A549 (cell line): ENCODE results near the gene GRIN2D. TPM values are rescaled to one million over a fixed set of nuclear protein-coding genes. Genes with fewer than 3 reads are reported as not detected.
A peak's percentile ranks its signal among the peaks of the same experiment; 100 is the strongest.

Experiments
- ATAC-seq, 2 experiments: fragments of 200-7000 bp in 1 of 2; fragments of >200 bp in 1 of 2; cut with Nextera tagmentation in 1 of 2; cut with Tn5 transposase in 1 of 2; 3 replicates each; pipeline versions ENCODE4 v1.8.0 to v1.9.1; 2018 to 2020; ENCODE audit warnings: mild to moderate bottlenecking in 1 of 2, moderate library complexity in 1 of 2
- CTCF ChIA-PET: fragments of 300-600 bp; sonication (Branson Sonifier 250); formaldehyde crosslinking; extraction: SDS; loops from one replicate; lab custom pipeline; 2021; ENCODE audit warnings: antibody characterized with exemption, inconsistent platforms; lab: Yijun Ruan, JAX
- POLR2A ChIA-PET: fragments of 350-600 bp; formaldehyde crosslinking; extraction: SDS; loops from one replicate; lab custom pipeline; 2021; ENCODE audit warnings: antibody characterized with exemption, inconsistent platforms; lab: Yijun Ruan, JAX
- DNase-seq, 2 experiments: peaks; one replicate each; pipeline versions ENCODE4 v3.0.0 to v3.0.0-alpha.2; 2011 to 2016; ENCODE audit warnings: low read depth in 1 of 2, low spot score in 1 of 2
- FAIRE-seq: peaks from 2 replicates; lab custom pipeline; 2011; peaks lifted over from hg19 to GRCh38; lab: Jason Lieb, UNC
- H3K27ac ChIP-seq, 2 experiments: fragments of >200 bp; sonication (Bioruptor Twin); formaldehyde crosslinking; 3 replicates each; pipeline ENCODE4 v1.5.1; 2016 to 2017
- H3K4me1 ChIP-seq: fragments of >200 bp; sonication (Bioruptor Twin); formaldehyde crosslinking; 3 replicates; pipeline ENCODE4 v1.6.1; 2016
- H3K4me2 ChIP-seq: fragments of >200 bp; sonication (Bioruptor Twin); formaldehyde crosslinking; 3 replicates; pipeline ENCODE4 v1.6.1; 2016
- H3K4me3 ChIP-seq: fragments of >200 bp; sonication (Bioruptor Twin); formaldehyde crosslinking; 3 replicates; pipeline ENCODE4 v1.5.1; 2016
- H3K9me3 ChIP-seq: fragments of >200 bp; sonication (Bioruptor Twin); formaldehyde crosslinking; 3 replicates; pipeline ENCODE4 v1.6.1; 2016
- CBX8 ChIP-seq: fragments of 200-600 bp; sonication (generic); IDR thresholded peaks from 2 replicates; pipeline ENCODE4 v1.6.1; 2016
- CEBPB ChIP-seq, 2 experiments: fragments of >200 bp in 1 of 2; sonication (Bioruptor Twin) in 1 of 2; formaldehyde crosslinking in 1 of 2; IDR thresholded peaks; 2 replicates each; pipeline ENCODE4 v1.6.1; 2012 to 2016
- CHD2 ChIP-seq: fragments of 150-350 bp; IDR thresholded peaks from 2 replicates; pipeline ENCODE4 v1.6.1; 2014; ENCODE audit warnings: low read length; ENCODE audit not compliant: partially characterized antibody
- EHF ChIP-seq: fragments of 250-450 bp; sonication (Bioruptor Pico); IDR thresholded peaks from 2 replicates; pipeline ENCODE4 v1.5.0; 2020; ENCODE audit warnings: mild to moderate bottlenecking
- ESRRA ChIP-seq: fragments of 150-350 bp; IDR thresholded peaks from 2 replicates; pipeline ENCODE4 v1.6.1; 2014; ENCODE audit warnings: mild to moderate bottlenecking, low read length, borderline replicate concordance
- GATA3 ChIP-seq: IDR thresholded peaks from 2 replicates; pipeline ENCODE4 v1.6.1; 2012; ENCODE audit warnings: borderline replicate concordance
- HDAC2 ChIP-seq: fragments of 200-600 bp; sonication (generic); IDR thresholded peaks from 2 replicates; pipeline ENCODE4 v1.6.1; 2016
- HOXA7 ChIP-seq: fragments of 250-450 bp; sonication (Bioruptor Pico); IDR thresholded peaks from 2 replicates; pipeline ENCODE4 v1.5.0; 2020; ENCODE audit warnings: mild to moderate bottlenecking, moderate library complexity
- KDM1A ChIP-seq: fragments of 200-600 bp; sonication (generic); IDR thresholded peaks from 2 replicates; pipeline ENCODE4 v1.6.1; 2016; ENCODE audit warnings: low read depth, mild to moderate bottlenecking
- MAFK ChIP-seq: fragments of 450-650 bp; IDR thresholded peaks from 2 replicates; pipeline ENCODE4 v1.6.1; 2014; ENCODE audit not compliant: partially characterized antibody
- NR3C1 ChIP-seq: fragments of >200 bp; sonication (Bioruptor Twin); formaldehyde crosslinking; IDR thresholded peaks from 3 replicates; pipeline ENCODE4 v1.6.1; 2017
- RCOR1 ChIP-seq: fragments of 150-350 bp; IDR thresholded peaks from 2 replicates; pipeline ENCODE4 v1.6.1; 2014; ENCODE audit warnings: antibody characterized with exemption, low read length, low read depth
- RNF2 ChIP-seq: fragments of 200-600 bp; sonication (generic); IDR thresholded peaks from 2 replicates; pipeline ENCODE4 v1.6.1; 2016; ENCODE audit warnings: low read depth, mild to moderate bottlenecking, antibody characterized with exemption, moderate library complexity, borderline replicate concordance
- ZNF302 ChIP-seq: fragments of 250-450 bp; sonication (Bioruptor Pico); IDR thresholded peaks from 2 replicates; pipeline ENCODE4 v1.9.0; 2021; ENCODE audit warnings: inconsistent platforms, mild to moderate bottlenecking, moderate library complexity
- ZSCAN20 ChIP-seq: fragments of 250-450 bp; sonication (Bioruptor Pico); IDR thresholded peaks from 2 replicates; pipeline ENCODE4 v1.8.0; 2022; ENCODE audit warnings: mild to moderate bottlenecking, moderate library complexity
- WGBS: methylation state at CpG from one replicate; pipeline ENCODE4 v1.1.6; 2017; ENCODE audit errors: missing lambda C conversion rate; 5-methylcytosine and 5-hydroxymethylcytosine counted together
- polyA plus RNA-seq, 4 experiments: library from polyadenylated mRNA; depleted of rRNA in 3 of 4; stranded (reverse); fragments of >200 nt; fragmentation: RNase III in 1 of 4; extraction: RNeasy Plus Mini Kit Qiagen cat#74134 plus additional on column Dnase treatment in 1 of 4; gene quantifications; 2 replicates in 3 of 4; 3 replicates in 1 of 4; pipeline ENCODE4 v1.2.3, GENCODE V29; 2011 to 2017
- TF ChIP-seq, protein P1 (sequence below): fragments of 150-350 bp; IDR thresholded peaks from 2 replicates; pipeline ENCODE4 v1.6.1; 2014; ENCODE audit warnings: low read depth, mild to moderate bottlenecking, low read length
- TF ChIP-seq, protein P2 (sequence below): fragments of 450-650 bp; IDR thresholded peaks from 2 replicates; pipeline ENCODE4 v1.6.1; 2014; ENCODE audit warnings: antibody characterized with exemption
- TF ChIP-seq, protein P3 (sequence below): fragments of 250-450 bp; sonication (Bioruptor Pico); IDR thresholded peaks from 2 replicates; pipeline ENCODE4 v1.5.0; 2020; ENCODE audit warnings: low read depth, mild to moderate bottlenecking, moderate library complexity
- TF ChIP-seq, protein P4 (sequence below): IDR thresholded peaks from 2 replicates; pipeline ENCODE4 v1.6.1; 2012; ENCODE audit warnings: low read depth, borderline replicate concordance
- TF ChIP-seq, protein P5 (sequence below): fragments of 200-600 bp; sonication (generic); IDR thresholded peaks from 2 replicates; pipeline ENCODE4 v1.6.1; 2016; ENCODE audit warnings: antibody characterized with exemption, mild to moderate bottlenecking, moderate library complexity

The GRIN2D gene
- polyA plus RNA-seq, 2 of the 4 experiments (the other 2 are of a cell fraction), result 2.6 to 6.3 TPM

DNA sequence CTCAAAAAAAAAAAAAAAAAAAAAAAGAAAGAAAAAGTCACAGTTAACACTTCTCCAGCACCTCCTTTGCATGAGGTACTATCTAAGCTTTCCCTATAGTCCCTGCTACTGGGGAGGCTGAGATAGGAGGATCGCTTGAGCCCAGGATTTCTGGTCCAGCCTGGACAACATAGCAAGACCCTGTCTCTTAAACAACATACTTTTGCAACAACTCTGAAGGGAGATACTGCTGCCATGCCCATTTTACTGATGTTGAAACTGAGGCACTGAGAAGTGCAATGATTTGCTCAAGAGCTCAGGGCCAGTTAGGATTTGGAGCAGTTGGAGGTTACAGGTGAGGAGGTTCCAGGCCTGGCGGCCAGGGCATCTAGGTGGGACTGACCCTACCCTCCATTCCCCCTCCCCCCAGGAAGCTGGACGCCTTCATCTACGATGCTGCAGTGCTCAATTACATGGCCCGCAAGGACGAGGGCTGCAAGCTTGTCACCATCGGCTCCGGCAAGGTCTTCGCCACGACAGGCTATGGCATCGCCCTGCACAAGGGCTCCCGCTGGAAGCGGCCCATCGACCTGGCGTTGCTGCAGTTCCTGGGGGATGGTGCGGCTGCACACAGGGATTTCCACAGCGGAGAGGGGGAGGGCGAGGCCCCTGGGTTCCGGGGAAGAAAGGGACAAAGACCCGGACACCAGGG lies 48.0 kb downstream of the GRIN2D start:
- H3K4me1 ChIP-seq, result peaks cover 11% of the 10 kb centered on the region
- H3K4me3 ChIP-seq, result no peak overlapping the region
- no peak overlapping the region for H3K27ac ChIP-seq
- 92% methylated on average over 18 of the region's 20 CpGs for WGBS
- 0 out of 2 replicates have a peak, but pooled peaks have one; percentile 50 for TF ChIP-seq HDAC2
- no peak for TF ChIP-seq GATA3
- peak; percentile 91; the same call in 1 of the 2 replicates for TF ChIP-seq KDM1A
- no peaks in the 10 kb centered on the region for H3K9me3 ChIP-seq
- ATAC-seq (no peak), DNase-seq (no peak), FAIRE-seq (no peak)
- H3K4me2 ChIP-seq, result no peak overlapping the region
- CTCF ChIA-PET, result interaction anchor here (0.8 to 1.7 kb wide), 8 partner anchors 10 to 168 kb away, joined by 3 to 6 read pairs (median 4); partner anchors contain the start of genes GRIN2D and KDELR1
- POLR2A ChIA-PET, result no interaction called here

DNA sequence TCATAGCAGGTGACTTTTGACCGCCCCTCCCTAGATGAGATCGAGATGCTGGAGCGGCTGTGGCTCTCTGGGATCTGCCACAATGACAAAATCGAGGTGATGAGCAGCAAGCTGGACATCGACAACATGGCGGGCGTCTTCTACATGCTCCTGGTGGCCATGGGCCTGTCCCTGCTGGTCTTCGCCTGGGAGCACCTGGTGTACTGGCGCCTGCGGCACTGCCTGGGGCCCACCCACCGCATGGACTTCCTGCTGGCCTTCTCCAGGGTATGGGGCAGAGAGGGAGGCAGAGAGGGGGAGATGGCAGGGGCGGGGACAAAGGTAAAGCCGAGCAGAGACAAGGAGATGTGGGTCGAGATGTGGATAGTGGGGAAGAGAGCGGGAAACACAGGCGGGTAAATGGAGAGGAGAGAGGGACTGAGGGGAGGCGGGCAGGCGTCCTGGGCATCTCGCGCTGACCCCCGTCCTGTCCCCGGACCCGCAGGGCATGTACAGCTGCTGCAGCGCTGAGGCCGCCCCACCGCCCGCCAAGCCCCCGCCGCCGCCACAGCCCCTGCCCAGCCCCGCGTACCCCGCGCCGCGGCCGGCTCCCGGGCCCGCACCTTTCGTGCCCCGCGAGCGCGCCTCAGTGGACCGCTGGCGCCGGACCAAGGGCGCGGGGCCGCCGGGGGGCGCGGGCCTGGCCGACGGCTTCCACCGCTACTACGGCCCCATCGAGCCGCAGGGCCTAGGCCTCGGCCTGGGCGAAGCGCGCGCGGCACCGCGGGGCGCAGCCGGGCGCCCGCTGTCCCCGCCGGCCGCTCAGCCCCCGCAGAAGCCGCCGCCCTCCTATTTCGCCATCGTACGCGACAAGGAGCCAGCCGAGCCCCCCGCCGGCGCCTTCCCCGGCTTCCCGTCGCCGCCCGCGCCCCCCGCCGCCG lies 48.9 kb downstream of the GRIN2D start:
- no peak for DNase-seq
- TF ChIP-seq ESRRA (no peak), ZNF302 (CRISPR knock-in tag) (no peak), MAFK (no peak), HOXA7 (CRISPR knock-in tag) (no peak), ZSCAN20 (CRISPR knock-in tag) (no peak), NR3C1 (no peak)
- TF ChIP-seq, protein P1, sequence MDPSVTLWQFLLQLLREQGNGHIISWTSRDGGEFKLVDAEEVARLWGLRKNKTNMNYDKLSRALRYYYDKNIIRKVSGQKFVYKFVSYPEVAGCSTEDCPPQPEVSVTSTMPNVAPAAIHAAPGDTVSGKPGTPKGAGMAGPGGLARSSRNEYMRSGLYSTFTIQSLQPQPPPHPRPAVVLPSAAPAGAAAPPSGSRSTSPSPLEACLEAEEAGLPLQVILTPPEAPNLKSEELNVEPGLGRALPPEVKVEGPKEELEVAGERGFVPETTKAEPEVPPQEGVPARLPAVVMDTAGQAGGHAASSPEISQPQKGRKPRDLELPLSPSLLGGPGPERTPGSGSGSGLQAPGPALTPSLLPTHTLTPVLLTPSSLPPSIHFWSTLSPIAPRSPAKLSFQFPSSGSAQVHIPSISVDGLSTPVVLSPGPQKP, result no peak
- Histone ChIP-seq H3K4me3 (no peak overlapping the region), H3K4me1 (peaks cover 20% of the 10 kb centered on the region), H3K27ac (no peak overlapping the region), H3K4me2 (no peak overlapping the region), H3K9me3 (no peaks in the 10 kb centered on the region)
- WGBS, result 96% methylated on average over 78 of the region's 94 CpGs
- CTCF ChIA-PET, result interaction anchor here (1.0 to 3.0 kb wide), 5 partner anchors 14 to 167 kb away, joined by 3 to 10 read pairs (median 5); partner anchors contain the start of gene KDELR1
- no peak for ATAC-seq
- FAIRE-seq, result no peak
- POLR2A ChIA-PET, result no interaction called here

DNA sequence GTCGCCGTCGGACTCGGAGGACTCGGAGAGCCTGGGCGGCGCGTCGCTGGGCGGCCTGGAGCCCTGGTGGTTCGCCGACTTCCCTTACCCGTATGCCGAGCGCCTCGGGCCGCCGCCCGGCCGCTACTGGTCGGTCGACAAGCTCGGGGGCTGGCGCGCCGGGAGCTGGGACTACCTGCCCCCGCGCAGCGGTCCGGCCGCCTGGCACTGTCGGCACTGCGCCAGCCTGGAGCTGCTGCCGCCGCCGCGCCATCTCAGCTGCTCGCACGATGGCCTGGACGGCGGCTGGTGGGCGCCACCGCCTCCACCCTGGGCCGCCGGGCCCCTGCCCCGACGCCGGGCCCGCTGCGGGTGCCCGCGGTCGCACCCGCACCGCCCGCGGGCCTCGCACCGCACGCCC lies 49.8 kb downstream of the GRIN2D start:
- no peak for ATAC-seq
- no peak for DNase-seq
- no peak for TF ChIP-seq RNF2
- no peak for TF ChIP-seq CHD2
- TF ChIP-seq RCOR1, result no peak
- TF ChIP-seq CEBPB (IDR thresholded peaks at IDR 0.05), result no peak
- no peak for TF ChIP-seq CBX8
- TF ChIP-seq, protein P2, sequence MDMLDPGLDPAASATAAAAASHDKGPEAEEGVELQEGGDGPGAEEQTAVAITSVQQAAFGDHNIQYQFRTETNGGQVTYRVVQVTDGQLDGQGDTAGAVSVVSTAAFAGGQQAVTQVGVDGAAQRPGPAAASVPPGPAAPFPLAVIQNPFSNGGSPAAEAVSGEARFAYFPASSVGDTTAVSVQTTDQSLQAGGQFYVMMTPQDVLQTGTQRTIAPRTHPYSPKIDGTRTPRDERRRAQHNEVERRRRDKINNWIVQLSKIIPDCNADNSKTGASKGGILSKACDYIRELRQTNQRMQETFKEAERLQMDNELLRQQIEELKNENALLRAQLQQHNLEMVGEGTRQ, result no peak
- no peak for TF ChIP-seq EHF (CRISPR knock-in tag)
- TF ChIP-seq KDM1A, result no peak
- TF ChIP-seq, protein P3, sequence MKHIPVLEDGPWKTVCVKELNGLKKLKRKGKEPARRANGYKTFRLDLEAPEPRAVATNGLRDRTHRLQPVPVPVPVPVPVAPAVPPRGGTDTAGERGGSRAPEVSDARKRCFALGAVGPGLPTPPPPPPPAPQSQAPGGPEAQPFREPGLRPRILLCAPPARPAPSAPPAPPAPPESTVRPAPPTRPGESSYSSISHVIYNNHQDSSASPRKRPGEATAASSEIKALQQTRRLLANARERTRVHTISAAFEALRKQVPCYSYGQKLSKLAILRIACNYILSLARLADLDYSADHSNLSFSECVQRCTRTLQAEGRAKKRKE (CRISPR knock-in tag), result no peak
- TF ChIP-seq, protein P4, sequence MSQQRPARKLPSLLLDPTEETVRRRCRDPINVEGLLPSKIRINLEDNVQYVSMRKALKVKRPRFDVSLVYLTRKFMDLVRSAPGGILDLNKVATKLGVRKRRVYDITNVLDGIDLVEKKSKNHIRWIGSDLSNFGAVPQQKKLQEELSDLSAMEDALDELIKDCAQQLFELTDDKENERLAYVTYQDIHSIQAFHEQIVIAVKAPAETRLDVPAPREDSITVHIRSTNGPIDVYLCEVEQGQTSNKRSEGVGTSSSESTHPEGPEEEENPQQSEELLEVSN, result no peak
- TF ChIP-seq, protein P5, sequence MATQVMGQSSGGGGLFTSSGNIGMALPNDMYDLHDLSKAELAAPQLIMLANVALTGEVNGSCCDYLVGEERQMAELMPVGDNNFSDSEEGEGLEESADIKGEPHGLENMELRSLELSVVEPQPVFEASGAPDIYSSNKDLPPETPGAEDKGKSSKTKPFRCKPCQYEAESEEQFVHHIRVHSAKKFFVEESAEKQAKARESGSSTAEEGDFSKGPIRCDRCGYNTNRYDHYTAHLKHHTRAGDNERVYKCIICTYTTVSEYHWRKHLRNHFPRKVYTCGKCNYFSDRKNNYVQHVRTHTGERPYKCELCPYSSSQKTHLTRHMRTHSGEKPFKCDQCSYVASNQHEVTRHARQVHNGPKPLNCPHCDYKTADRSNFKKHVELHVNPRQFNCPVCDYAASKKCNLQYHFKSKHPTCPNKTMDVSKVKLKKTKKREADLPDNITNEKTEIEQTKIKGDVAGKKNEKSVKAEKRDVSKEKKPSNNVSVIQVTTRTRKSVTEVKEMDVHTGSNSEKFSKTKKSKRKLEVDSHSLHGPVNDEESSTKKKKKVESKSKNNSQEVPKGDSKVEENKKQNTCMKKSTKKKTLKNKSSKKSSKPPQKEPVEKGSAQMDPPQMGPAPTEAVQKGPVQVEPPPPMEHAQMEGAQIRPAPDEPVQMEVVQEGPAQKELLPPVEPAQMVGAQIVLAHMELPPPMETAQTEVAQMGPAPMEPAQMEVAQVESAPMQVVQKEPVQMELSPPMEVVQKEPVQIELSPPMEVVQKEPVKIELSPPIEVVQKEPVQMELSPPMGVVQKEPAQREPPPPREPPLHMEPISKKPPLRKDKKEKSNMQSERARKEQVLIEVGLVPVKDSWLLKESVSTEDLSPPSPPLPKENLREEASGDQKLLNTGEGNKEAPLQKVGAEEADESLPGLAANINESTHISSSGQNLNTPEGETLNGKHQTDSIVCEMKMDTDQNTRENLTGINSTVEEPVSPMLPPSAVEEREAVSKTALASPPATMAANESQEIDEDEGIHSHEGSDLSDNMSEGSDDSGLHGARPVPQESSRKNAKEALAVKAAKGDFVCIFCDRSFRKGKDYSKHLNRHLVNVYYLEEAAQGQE, result no peak
- FAIRE-seq, result no peak
- Histone ChIP-seq H3K4me2 (no peak overlapping the region), H3K4me1 (peaks cover 23% of the 10 kb centered on the region), H3K27ac (no peak overlapping the region), H3K4me3 (no peak overlapping the region), H3K9me3 (no peaks in the 10 kb centered on the region)
- ChIA-PET POLR2A (no interaction called here), CTCF (interaction anchor here (0.8 to 4.6 kb wide), 4 partner anchors 8 to 141 kb away, joined by 5 to 30 read pairs (median 16); no protein-coding TSS in a partner anchor)
- 97% methylated on average over 41 of the region's 60 CpGs for WGBS
